Raji (cell line): ENCODE data around the gene GRB7.
A peak's percentile ranks its signal among the peaks of the same experiment; 100 is the strongest.

Experiments used
- POLR2A ChIP-seq: IDR thresholded peaks from 2 replicates; pipeline ENCODE4 v1.6.1; 2011; ENCODE audit warnings: low read depth, low read length, control low read depth; ENCODE audit not compliant: insufficient read depth

Gene GRB7

DNA sequence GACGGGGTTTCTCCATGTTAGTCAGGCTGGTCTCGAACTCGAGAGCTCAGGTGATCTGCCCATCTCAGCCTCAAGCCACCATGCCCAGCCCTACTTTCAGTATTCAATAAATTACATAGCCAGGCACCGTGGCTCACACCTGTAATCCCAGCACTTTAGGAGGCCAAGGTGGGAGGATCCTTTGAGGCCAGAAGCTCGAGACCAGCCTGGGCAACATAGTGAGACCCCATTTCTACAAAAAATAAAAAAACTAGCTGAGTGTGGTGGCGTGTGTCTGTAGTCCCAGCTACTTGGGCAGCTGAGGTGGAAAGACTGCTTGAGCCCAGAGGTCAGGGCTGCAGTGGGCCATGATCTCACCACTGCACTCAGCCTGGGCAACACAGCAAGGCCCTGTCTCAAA is 15.6 kb upstream of the GRB7 start:
- TF ChIP-seq POLR2A, result no peak

DNA sequence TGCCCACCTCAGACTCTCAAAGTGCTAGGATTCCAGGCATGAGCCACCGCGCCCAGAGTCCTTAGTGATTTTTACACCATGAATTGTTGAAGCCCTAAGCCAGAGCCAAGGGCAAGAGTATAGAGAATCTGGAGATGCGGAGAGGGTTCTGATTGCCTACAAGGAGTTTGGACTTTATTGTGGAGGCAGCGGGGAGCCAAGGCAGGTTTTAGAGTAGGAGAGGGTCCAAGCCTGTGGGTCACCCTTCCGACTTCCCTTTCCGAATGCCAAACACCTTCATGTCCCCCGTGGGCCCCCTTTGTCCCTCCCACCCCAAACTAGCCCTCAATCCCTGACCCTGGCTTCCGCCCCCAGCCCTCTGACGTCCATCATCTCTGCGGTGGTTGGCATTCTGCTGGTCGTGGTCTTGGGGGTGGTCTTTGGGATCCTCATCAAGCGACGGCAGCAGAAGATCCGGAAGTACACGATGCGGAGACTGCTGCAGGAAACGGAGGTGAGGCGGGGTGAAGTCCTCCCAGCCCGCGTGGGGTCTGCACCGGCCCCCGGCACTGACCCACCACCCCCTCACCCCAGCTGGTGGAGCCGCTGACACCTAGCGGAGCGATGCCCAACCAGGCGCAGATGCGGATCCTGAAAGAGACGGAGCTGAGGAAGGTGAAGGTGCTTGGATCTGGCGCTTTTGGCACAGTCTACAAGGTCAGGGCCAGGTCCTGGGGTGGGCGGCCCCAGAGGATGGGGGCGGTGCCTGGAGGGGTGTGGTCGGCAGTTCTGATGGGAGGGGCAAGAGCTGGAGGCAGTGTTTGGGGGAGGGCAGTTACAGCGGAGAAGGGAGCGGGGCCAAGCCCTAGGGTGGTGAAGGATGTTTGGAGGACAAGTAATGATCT is 14.5 kb upstream of the GRB7 start:
- TF ChIP-seq POLR2A, result no peak

DNA sequence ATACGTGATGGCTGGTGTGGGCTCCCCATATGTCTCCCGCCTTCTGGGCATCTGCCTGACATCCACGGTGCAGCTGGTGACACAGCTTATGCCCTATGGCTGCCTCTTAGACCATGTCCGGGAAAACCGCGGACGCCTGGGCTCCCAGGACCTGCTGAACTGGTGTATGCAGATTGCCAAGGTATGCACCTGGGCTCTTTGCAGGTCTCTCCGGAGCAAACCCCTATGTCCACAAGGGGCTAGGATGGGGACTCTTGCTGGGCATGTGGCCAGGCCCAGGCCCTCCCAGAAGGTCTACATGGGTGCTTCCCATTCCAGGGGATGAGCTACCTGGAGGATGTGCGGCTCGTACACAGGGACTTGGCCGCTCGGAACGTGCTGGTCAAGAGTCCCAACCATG is 13.0 kb upstream of the GRB7 start:
- TF ChIP-seq POLR2A, result no peak

DNA sequence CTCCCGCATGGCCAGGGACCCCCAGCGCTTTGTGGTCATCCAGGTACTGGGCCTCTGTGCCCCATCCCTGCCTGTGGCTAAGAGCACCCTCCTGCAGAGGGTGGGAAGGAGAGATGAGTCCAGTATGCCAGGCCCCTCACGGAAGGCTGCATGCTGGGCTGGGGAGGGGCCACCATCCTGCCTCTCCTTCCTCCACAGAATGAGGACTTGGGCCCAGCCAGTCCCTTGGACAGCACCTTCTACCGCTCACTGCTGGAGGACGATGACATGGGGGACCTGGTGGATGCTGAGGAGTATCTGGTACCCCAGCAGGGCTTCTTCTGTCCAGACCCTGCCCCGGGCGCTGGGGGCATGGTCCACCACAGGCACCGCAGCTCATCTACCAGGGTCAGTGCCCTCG is 11.1 kb upstream of the GRB7 start:
- TF ChIP-seq POLR2A, result no peak

DNA sequence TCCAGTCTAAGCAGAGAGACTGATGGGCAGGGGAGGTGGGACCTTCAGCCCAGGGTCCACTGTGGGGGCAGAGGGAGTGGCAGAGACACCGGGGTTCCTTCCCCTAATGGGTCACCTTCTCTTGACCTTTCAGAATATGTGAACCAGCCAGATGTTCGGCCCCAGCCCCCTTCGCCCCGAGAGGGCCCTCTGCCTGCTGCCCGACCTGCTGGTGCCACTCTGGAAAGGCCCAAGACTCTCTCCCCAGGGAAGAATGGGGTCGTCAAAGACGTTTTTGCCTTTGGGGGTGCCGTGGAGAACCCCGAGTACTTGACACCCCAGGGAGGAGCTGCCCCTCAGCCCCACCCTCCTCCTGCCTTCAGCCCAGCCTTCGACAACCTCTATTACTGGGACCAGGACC is 10.2 kb upstream of the GRB7 start:
- TF ChIP-seq POLR2A, result no peak

DNA sequence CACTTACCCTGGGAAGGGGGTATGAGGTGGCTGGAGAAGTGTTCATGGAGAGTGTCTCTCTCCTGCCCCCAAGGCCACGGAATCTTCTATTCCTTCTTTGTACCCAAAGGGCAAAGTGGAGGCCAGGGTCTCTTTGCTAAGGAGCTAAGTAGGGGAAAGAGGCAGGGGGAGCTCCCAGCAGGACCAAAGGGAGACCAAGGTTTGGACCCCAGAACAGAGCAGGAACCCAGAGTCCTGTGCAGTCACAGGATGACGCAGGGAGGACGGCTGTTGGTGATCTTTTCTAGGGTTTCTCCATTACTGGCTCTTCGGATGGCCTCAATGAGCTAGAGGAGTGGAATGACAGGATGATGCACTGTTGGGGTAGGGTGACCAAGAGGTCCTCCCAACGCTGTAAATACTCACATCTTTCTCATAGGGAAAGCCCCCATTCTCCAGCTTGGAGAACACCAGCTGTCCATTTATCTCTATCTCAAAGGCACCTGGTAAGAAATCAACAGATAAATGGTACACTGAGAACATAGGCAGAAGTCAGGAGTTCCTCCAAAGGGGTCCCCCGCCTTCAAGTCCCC is 8.4 kb upstream of the GRB7 start:
- TF ChIP-seq POLR2A, result no peak

DNA sequence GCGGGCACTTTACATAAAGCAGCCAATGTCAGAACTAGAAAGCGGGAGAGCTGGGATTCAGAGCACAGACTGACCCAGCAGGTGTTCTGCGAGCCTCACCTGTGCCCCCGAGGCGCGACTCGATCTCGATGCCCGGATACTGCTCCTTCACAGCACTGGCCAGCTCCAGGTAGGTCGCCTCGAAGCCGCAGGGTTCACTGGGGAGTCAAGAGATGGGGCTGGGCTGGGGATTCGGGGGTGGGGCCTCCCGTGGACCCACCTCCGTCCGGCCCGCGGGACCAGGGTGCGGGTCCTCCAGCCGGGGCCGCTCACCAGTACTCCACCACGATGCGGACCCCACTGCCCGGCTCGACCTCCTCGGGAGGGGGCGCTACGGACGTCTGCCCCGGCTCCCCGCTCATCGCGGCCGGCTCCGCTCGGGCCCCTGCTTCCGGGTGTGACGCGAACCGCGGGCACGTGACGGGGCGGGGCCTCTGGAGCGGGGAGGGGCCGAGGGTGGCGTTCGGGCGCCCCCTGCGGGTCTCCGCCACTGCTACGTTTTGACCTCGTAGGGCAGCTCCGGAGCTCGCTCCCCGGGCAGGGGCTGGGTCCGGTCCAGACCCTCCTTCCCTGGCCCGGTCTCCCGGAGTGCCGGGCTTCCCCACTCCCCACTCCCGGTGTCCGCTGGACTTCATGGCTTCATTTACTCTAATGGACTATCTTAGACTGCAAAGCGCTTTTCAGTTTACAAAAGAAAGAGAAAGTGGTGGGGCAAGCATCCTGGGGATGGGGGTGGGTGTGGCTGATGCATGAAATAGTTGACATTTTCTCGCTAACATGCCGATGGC is 7.4 kb upstream of the GRB7 start, which contains the start of gene MIEN1:
TSS of gene MIEN1 (minus strand) at position 438 of the 827 bp plus-strand sequence. CDS start at position 401, 37 bp downstream.
- TF ChIP-seq POLR2A, result peak; percentile 76

DNA sequence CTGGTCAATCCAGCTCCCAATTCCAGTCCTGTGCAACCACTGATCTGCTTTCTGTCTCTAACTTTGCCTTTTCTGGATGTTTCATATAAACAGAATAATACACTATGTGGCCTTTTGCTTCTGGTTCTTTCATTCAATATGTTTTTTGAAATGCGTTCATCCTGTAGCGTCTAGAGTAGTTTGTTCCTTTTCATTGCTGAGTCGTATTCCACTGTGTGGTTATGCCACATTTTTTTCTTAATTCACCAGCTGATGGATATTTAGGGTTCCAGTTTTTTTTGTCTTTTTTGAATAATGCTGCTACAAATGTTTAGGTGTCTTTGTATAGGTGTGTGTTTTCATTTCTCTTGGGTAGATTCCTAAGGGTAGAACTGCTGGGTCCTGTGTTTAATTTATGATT is 5.2 kb upstream of the GRB7 start:
- no peak for TF ChIP-seq POLR2A

DNA sequence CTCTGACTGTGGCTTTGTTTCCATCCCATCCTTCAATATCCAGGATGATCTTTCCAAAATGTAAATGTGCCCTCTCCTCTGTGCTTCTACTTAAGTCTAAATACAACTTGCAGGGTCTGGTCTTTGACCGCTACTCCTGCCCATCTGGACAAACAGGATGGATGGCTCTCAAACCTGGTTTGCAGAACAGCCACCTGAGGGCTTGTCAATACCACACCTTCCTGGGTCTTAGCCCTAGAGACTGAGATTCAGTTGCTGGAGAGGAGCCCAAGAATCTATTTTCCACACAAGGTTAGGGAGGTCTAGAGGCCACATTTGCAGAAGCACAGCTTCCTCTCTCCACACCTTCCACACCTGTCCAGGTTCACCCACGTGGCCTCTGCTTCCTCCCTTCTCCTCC is 1.9 kb upstream of the GRB7 start:
- TF ChIP-seq POLR2A, result no peak

DNA sequence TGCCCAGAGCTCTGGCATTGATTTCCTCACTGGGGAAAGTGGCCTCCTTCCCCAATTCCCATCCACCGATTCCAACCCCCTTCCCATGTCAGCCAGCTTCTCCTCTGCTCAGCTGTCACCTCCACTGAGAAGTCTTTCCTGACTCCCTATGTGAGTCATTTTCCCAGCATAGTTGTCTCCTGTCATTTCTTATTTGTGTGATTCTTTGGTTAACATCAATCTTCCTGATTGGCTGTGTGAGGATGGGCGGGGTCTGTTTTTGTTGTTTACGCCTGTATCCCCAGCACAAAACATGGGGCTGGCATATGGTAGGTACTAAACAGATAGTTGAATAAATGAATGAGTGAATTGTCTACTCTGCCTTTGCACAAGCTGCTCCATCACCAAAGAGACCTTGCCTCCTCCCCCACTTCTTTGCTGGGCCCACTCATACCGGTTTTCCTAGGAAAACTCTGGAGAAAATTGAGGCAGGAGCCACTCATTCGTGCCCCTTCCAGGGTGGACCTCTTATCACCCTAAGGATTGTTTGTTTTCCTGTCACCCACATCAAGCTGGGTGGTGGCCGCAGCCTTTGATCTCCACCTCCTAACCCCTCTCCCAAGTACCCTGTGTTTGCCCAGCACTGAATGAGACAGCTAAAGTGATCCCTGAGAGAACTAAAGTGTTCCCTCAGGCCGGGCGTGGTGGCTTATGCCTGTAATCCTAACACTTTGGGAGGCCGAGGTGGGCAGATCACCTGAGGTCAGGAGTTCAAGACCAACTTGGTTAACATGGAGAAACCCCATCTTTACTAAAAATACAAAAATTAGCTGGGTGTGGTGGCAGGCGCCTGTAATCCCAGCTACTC is 1.2 kb upstream of the GRB7 start:
- no peak for TF ChIP-seq POLR2A

DNA sequence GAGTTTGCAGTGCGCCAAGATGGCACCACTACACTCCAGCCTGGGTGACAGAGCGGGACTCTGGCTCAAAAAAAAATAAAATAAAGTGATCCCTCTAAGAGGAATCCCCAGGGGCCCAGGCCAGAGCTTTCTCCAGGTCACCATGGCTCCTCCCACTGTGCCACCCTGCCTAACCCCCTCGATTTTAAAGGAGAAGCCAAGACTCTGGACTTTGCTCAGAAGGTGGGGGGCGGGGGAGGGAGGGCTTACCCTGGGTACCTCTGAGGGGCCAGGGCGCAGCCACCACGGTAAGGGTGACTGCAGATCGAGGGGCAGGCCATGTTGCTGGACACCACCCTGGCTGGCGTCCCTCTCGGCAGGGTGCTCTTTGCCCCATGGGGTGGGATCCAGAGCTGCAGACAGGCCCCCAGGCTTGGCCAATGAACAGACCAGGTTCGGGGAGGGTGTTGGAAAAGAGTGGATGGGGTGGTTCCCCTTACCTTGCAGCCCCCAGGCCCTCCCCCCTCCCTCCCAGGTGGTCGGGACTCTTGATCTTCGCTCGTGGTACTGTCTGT is 455 bp upstream of the GRB7 start:
- TF ChIP-seq POLR2A, result no peak

DNA sequence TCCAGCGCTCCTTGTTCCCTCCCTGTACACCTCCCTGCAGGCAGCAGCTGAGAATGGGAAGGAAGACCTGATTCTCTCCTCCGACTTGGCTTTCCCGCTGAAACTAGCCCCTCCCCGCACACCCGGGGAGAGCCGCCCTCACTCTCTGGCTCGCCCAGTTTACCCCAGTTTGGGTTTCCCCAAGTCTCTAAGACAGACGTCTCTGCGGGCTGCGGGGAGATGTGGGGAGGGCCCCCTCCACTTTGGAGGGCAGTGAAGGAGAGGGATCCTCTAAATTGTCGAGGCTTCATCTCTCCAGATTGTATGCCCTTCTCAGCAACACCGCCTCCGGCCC is 797 bp downstream of the GRB7 start:
- TF ChIP-seq POLR2A, result no peak

DNA sequence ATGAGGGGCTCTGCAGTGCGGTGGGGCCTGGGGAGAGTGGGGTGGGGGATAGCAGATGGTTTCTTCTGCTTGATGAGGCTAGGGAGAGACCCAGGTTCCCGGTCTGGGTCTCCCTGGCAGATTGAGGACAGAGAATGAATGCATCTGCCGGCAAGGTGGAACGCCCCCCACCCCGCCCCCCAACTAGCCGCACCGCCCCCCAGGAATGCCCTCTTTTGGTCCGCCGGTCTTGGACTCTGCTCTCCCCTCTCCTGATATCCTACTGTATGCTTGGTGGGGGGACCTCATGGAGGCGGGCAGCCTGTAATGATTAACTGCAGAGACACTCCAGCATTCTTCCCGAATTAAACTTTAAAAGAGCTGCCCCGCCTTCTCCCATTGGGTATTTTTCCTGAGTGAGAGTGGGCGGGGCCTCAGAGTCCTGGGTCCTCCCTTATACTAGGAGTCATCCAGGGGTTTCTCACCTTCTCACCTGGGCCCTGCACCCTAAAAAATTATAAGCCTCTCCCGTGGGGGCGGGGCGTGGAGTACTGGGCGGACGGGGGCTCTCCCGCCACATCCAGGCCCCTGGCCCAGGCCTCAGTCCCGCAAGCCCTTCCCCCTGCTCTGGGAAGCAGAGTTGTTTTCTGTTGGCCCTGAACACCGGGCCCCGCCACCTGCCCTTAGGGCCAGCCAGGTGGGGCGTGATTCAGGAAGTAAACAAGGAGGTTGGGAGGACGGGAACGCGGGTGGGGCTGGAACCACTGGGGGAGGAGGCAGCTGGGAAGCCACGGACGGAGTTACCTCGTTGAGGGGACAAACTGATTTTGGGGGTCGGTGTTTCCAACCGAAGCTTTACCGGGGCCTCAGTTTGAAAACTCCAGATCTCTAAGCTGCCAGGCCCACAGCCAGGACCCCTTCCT is 1.5 kb downstream of the GRB7 start:
- no peak for TF ChIP-seq POLR2A
